Hepatocyte (in vitro differentiated cells): ENCODE measurements around the gene GREM2. TPM values are rescaled to one million over a fixed set of nuclear protein-coding genes. Genes with fewer than 3 reads are reported as not detected.

Experiments
- DNase-seq: peaks from one replicate; pipeline ENCODE4 v3.0.0-alpha.2; 2016; ENCODE audit warnings: low spot score
- H2AFZ ChIP-seq: fragments of 200-600 bp; sonication (generic); 2 replicates; pipeline ENCODE4 v1.6.0; 2016; ENCODE audit warnings: antibody characterized with exemption, mild to moderate bottlenecking
- H3K27ac ChIP-seq: fragments of 200-600 bp; sonication (generic); 2 replicates; pipeline ENCODE4 v1.5.1; 2016; ENCODE audit warnings: mild to moderate bottlenecking
- H3K27me3 ChIP-seq: fragments of 200-600 bp; sonication (generic); 2 replicates; pipeline ENCODE4 v1.6.1; 2016
- H3K36me3 ChIP-seq: fragments of 200-600 bp; sonication (generic); replicated peaks from 2 replicates; pipeline ENCODE4 v1.5.1; 2016; ENCODE audit warnings: low read depth; ENCODE audit not compliant: insufficient read depth
- H3K4me1 ChIP-seq: fragments of 200-600 bp; sonication (generic); 2 replicates; pipeline ENCODE4 v1.5.1; 2016; ENCODE audit warnings: mild to moderate bottlenecking, moderate library complexity; ENCODE audit not compliant: insufficient read depth
- H3K4me2 ChIP-seq: fragments of 200-600 bp; sonication (generic); 2 replicates; pipeline ENCODE4 v1.6.0; 2016
- H3K4me3 ChIP-seq: fragments of 200-600 bp; sonication (generic); 2 replicates; pipeline ENCODE4 v1.5.1; 2016; ENCODE audit warnings: mild to moderate bottlenecking
- H3K79me2 ChIP-seq: fragments of 200-600 bp; sonication (generic); 2 replicates; pipeline ENCODE4 v1.6.0; 2017; ENCODE audit warnings: mild to moderate bottlenecking
- H3K9me2 ChIP-seq: fragments of 200-600 bp; sonication (generic); replicated peaks from 2 replicates; pipeline ENCODE4 v1.6.0; 2017; ENCODE audit warnings: mild to moderate bottlenecking; ENCODE audit not compliant: insufficient read depth
- H3K9me3 ChIP-seq: fragments of 200-600 bp; sonication (generic); 2 replicates; pipeline ENCODE4 v1.5.1; 2016; ENCODE audit warnings: low read depth, mild to moderate bottlenecking
- H4K20me1 ChIP-seq: fragments of 200-600 bp; sonication (generic); 2 replicates; pipeline ENCODE4 v1.6.0; 2016; ENCODE audit warnings: mild to moderate bottlenecking; ENCODE audit not compliant: insufficient read depth, poor library complexity, severe bottlenecking
- CTCF ChIP-seq: fragments of 200-600 bp; sonication (generic); IDR thresholded peaks from 2 replicates; pipeline ENCODE4 v1.5.1; 2016; ENCODE audit warnings: antibody characterized with exemption, mild to moderate bottlenecking; ENCODE audit not compliant: poor library complexity
- EZH2 ChIP-seq: fragments of 200-600 bp; sonication (generic); IDR thresholded peaks from 2 replicates; pipeline ENCODE4 v1.6.1; 2016; ENCODE audit warnings: antibody characterized with exemption, mild to moderate bottlenecking, borderline replicate concordance
- EZH2phosphoT487 ChIP-seq: fragments of 200-600 bp; sonication (generic); IDR thresholded peaks from one replicate; pipeline ENCODE4 v1.6.1; 2018; ENCODE audit warnings: antibody characterized with exemption, mild to moderate bottlenecking, low read depth, moderate library complexity; ENCODE audit not compliant: unreplicated experiment, severe bottlenecking
- WGBS: methylation state at CpG from one replicate; pipeline ENCODE4 v1.1.6; 2016; ENCODE audit warnings: low lambda C conversion rate; ENCODE audit errors: missing lambda C conversion rate; 5-methylcytosine and 5-hydroxymethylcytosine counted together
- polyA plus RNA-seq: library from polyadenylated mRNA; unstranded; fragments of >200 nt; fragmentation: Nextera tagmentation; extraction: Ambion mirVana; gene quantifications from 2 replicates; pipeline ENCODE4 v1.2.1, GENCODE V29; 2016
- total RNA-seq: library from RNA; depleted of rRNA; stranded (reverse); fragments of >200 nt; gene quantifications from 2 replicates; pipeline ENCODE4 v1.2.3, GENCODE V29; 2014

The GREM2 gene
- total and polyA plus RNA-seq, 2 experiments from 2014 or later, result 3.3 to 5.6 TPM

GRCh38 chr1:240527086-240527485 is 84.9 kb downstream of the GREM2 start:
- Histone ChIP-seq H3K4me1 (peaks cover 3% of the 10 kb centered on the region), H4K20me1 (no peaks in the 10 kb centered on the region), H3K9me3 (no peaks in the 10 kb centered on the region), H3K79me2 (no peaks in the 10 kb centered on the region), H3K36me3 (no peaks in the 10 kb centered on the region), H3K4me2 (peak overlapping the region; percentile 1), H3K9me2 (no peaks in the 10 kb centered on the region), H3K4me3 (no peak overlapping the region), H3K27me3 (no peaks in the 10 kb centered on the region), H2AFZ (no peak overlapping the region), H3K27ac (no peak overlapping the region)
- 41% methylated on average over 1 of the region's 1 CpG for WGBS
- DNase-seq, result no peak
- no peak for TF ChIP-seq EZH2
- no peak for TF ChIP-seq CTCF
- no peak for TF ChIP-seq EZH2phosphoT487

DNA sequence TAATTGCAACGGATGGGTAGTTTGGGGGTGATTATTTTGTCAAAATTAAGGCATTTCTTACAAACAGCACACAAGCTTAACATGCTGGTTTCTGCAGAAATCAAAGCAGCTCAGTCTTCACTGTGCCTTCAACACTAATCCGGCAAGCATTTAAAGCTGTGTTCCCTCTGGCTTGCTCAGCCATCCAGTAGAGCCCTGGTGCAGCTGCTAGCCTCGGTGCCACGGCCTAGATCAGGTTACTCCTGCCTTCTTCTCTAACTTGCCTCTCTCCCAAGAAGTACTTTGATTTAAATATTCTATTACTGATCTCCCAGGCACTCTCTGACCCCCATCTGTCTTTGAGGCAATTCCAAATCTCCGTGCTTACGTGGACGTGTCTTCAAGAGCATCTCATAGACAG is 85.6 kb downstream of the GREM2 start:
- H3K9me3 ChIP-seq, result no peaks in the 10 kb centered on the region
- H3K9me2 ChIP-seq, result no peaks in the 10 kb centered on the region
- TF ChIP-seq EZH2, result no peak
- no peak for TF ChIP-seq CTCF
- no peak for TF ChIP-seq EZH2phosphoT487
- no peaks in the 10 kb centered on the region for H3K79me2 ChIP-seq
- no peaks in the 10 kb centered on the region for H4K20me1 ChIP-seq
- H3K36me3 ChIP-seq, result no peaks in the 10 kb centered on the region
- peaks cover 3% of the 10 kb centered on the region for H3K4me1 ChIP-seq
- DNase-seq, result peak; percentile 18
- no peak overlapping the region for H3K4me3 ChIP-seq
- no peak overlapping the region for H2AFZ ChIP-seq
- peak overlapping the region; percentile 1 for H3K4me2 ChIP-seq
- 48% methylated on average over 7 of the region's 7 CpGs for WGBS
- H3K27ac ChIP-seq, result no peak overlapping the region
- no peaks in the 10 kb centered on the region for H3K27me3 ChIP-seq

DNA sequence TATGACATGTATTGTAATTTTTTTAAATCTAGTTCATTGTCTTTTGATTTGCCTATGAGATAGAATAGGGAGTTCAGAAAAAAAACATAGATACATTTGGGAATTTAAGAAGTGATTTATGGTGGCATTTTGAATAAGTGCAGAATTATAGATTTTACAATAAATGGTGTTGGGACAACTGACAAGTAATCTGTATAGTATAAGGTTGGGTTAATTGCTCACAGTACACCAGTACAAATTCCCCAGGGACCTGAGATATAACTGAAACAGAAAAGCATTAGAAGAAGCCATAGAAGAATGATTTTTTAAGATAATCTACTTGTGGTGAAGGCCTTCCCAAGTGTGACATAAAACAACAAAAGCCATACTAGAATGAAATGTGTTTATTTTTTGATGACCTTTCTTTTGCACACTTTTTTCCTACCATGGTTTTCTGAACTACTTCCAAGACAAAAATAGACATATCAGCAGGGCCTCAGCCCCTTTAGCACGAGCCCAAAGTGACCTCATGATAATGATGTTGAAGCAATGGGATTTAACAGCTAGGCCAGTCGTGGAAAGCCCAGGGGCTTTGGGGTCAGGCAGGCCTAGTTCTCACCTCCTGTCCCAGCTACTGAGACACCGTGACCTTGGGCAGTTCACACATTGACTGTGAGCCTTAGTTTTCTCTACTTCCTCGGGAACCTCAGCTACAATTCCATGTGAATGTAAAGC is 87.4 kb downstream of the GREM2 start:
- WGBS, result 71% methylated on average over 4 of the region's 4 CpGs
- Histone ChIP-seq H3K27ac (no peak overlapping the region), H3K9me3 (no peaks in the 10 kb centered on the region)

More for the DNA sequence above, 87.4 kb downstream of the GREM2 start:
- Histone ChIP-seq H3K4me1 (peaks cover 3% of the 10 kb centered on the region), H3K4me3 (no peak overlapping the region), H3K36me3 (no peaks in the 10 kb centered on the region), H3K4me2 (no peak overlapping the region), H3K9me2 (no peaks in the 10 kb centered on the region), H3K79me2 (no peaks in the 10 kb centered on the region), H2AFZ (no peak overlapping the region), H4K20me1 (no peaks in the 10 kb centered on the region), H3K27me3 (no peaks in the 10 kb centered on the region)
- TF ChIP-seq EZH2 (no peak), EZH2phosphoT487 (no peak), CTCF (no peak)
- DNase-seq, result no peak
